ENCODE results near the gene TNNT2. TPM values are rescaled to one million over a fixed set of nuclear protein-coding genes. Genes with fewer than 3 reads are reported as not detected.

TNNT2 gene
- total RNA-seq, 1 donor from 2014 or later: 6.1 TPM

- Histone ChIP-seq H2AFZ (ENCODE audit: low read depth, low read length) (no peak overlapping the region), H3K27me3 (ENCODE audit: insufficient read depth, low read length) (peaks cover 33% of the 10 kb centered on the region), H3K4me1 (ENCODE audit: insufficient read depth, low read length) (no peaks in the 10 kb centered on the region), H3K27ac (ENCODE audit: low read depth, low read length) (no peak overlapping the region), H3K4me2 (ENCODE audit: low read length) (no peak overlapping the region), H3K9ac (ENCODE audit: low read length) (no peak overlapping the region), H3K4me3 (ENCODE audit: insufficient read depth, low read depth, low read length) (no peak overlapping the region), H3K36me3 (ENCODE audit: insufficient read depth, low read length) (no peaks in the 10 kb centered on the region), H3K79me2 (ENCODE audit: insufficient read depth, low read length) (no peaks in the 10 kb centered on the region), H4K20me1 (ENCODE audit: insufficient read depth, low read length) (no peaks in the 10 kb centered on the region), H3K9me3 (ENCODE audit: insufficient read depth, low read depth, low read length) (no peaks in the 10 kb centered on the region)
- Mint-ChIP-seq H3K9me3 (ENCODE audit: unreplicated experiment) (no peaks in the 10 kb centered on the region), H3K4me3 (ENCODE audit: unreplicated experiment) (no peak overlapping the region), H3K36me3 (ENCODE audit: low read depth, unreplicated experiment) (peaks cover 3% of the 10 kb centered on the region), H3K27me3 (ENCODE audit: low read depth, unreplicated experiment) (peaks cover 53% of the 10 kb centered on the region), H3K27ac (ENCODE audit: unreplicated experiment) (no peak overlapping the region), H3K4me1 (ENCODE audit: low read depth, unreplicated experiment) (peaks cover 14% of the 10 kb centered on the region)
- no peak for FAIRE-seq
- DNase-seq (ENCODE audit: low read depth): no peak
- no peak for TF ChIP-seq CTCF (IDR thresholded peaks at IDR 0.05; ENCODE audit: insufficient read depth, low read depth, low read length)
- no peak for TF ChIP-seq EZH2 (IDR thresholded peaks at IDR 0.05; ENCODE audit: insufficient read depth, low read length)
Measured at GRCh38 chr1:201395936-201396335, 18.5 kb upstream of the TNNT2 start.

GRCh38 chr1:201394591-201394990 lies 17.1 kb upstream of the TNNT2 start:
- no peaks in the 10 kb centered on the region for H3K9me3 ChIP-seq (ENCODE audit: insufficient read depth, low read depth, low read length)
- Mint-ChIP-seq H3K4me1 (ENCODE audit: low read depth, unreplicated experiment) (peaks cover 14% of the 10 kb centered on the region), H3K4me3 (ENCODE audit: unreplicated experiment) (no peak overlapping the region), H3K27me3 (ENCODE audit: low read depth, unreplicated experiment) (peaks cover 53% of the 10 kb centered on the region), H3K27ac (ENCODE audit: unreplicated experiment) (no peak overlapping the region), H3K36me3 (ENCODE audit: low read depth, unreplicated experiment) (peaks cover 3% of the 10 kb centered on the region), H3K9me3 (ENCODE audit: unreplicated experiment) (no peaks in the 10 kb centered on the region)
- no peaks in the 10 kb centered on the region for H4K20me1 ChIP-seq (ENCODE audit: insufficient read depth, low read length)
- no peaks in the 10 kb centered on the region for H3K4me1 ChIP-seq (ENCODE audit: insufficient read depth, low read length)
- peaks cover 20% of the 10 kb centered on the region for H3K27me3 ChIP-seq (ENCODE audit: insufficient read depth, low read length)
- H3K36me3 ChIP-seq (ENCODE audit: insufficient read depth, low read length): no peaks in the 10 kb centered on the region
- H3K4me2 ChIP-seq (ENCODE audit: low read length): no peak overlapping the region
- no peak overlapping the region for H3K9ac ChIP-seq (ENCODE audit: low read length)
- TF ChIP-seq CTCF (IDR thresholded peaks at IDR 0.05; ENCODE audit: insufficient read depth, low read depth, low read length) (no peak), EZH2 (IDR thresholded peaks at IDR 0.05; ENCODE audit: insufficient read depth, low read length) (no peak)
- H3K79me2 ChIP-seq (ENCODE audit: insufficient read depth, low read length): no peaks in the 10 kb centered on the region
- H2AFZ ChIP-seq (ENCODE audit: low read depth, low read length): no peak overlapping the region
- no peak overlapping the region for H3K27ac ChIP-seq (ENCODE audit: low read depth, low read length)
- DNase-seq (ENCODE audit: low read depth) (no peak), FAIRE-seq (no peak)
- H3K4me3 ChIP-seq (ENCODE audit: insufficient read depth, low read depth, low read length): no peak overlapping the region

GRCh38 chr1:201393076-201393475 lies 15.6 kb upstream of the TNNT2 start:
- no peak overlapping the region for H2AFZ ChIP-seq (ENCODE audit: low read depth, low read length)
- no peaks in the 10 kb centered on the region for H3K9me3 ChIP-seq (ENCODE audit: insufficient read depth, low read depth, low read length)
- H3K4me2 ChIP-seq (ENCODE audit: low read length): no peak overlapping the region
- no peaks in the 10 kb centered on the region for H3K4me1 ChIP-seq (ENCODE audit: insufficient read depth, low read length)
- TF ChIP-seq CTCF (IDR thresholded peaks at IDR 0.05; ENCODE audit: insufficient read depth, low read depth, low read length) (no peak), EZH2 (IDR thresholded peaks at IDR 0.05; ENCODE audit: insufficient read depth, low read length) (no peak)
- DNase-seq (ENCODE audit: low read depth) (no peak), FAIRE-seq (no peak)
- Mint-ChIP-seq H3K27me3 (ENCODE audit: low read depth, unreplicated experiment) (peaks cover 45% of the 10 kb centered on the region), H3K4me1 (ENCODE audit: low read depth, unreplicated experiment) (peaks cover 14% of the 10 kb centered on the region), H3K4me3 (ENCODE audit: unreplicated experiment) (no peak overlapping the region), H3K36me3 (ENCODE audit: low read depth, unreplicated experiment) (peaks cover 3% of the 10 kb centered on the region), H3K27ac (ENCODE audit: unreplicated experiment) (no peak overlapping the region), H3K9me3 (ENCODE audit: unreplicated experiment) (no peaks in the 10 kb centered on the region)
- H3K4me3 ChIP-seq (ENCODE audit: insufficient read depth, low read depth, low read length): no peak overlapping the region
- H3K9ac ChIP-seq (ENCODE audit: low read length): no peak overlapping the region
- no peak overlapping the region for H3K27ac ChIP-seq (ENCODE audit: low read depth, low read length)
- H3K36me3 ChIP-seq (ENCODE audit: insufficient read depth, low read length): no peaks in the 10 kb centered on the region
- H4K20me1 ChIP-seq (ENCODE audit: insufficient read depth, low read length): no peaks in the 10 kb centered on the region
- H3K79me2 ChIP-seq (ENCODE audit: insufficient read depth, low read length): no peaks in the 10 kb centered on the region
- peaks cover 6% of the 10 kb centered on the region for H3K27me3 ChIP-seq (ENCODE audit: insufficient read depth, low read length)
